Mucosa of rectum (tissue), 2 donors: Measurements from ENCODE around the gene TIMP3.
A peak's percentile ranks its signal among the peaks of the same experiment; 100 is the strongest.
"Not testable (repeated sequence)": the region's sequence is repeated elsewhere in the genome, so short reads cannot be mapped to it uniquely, and the experiment has no call there.

Experiments used
- H3K27ac ChIP-seq, 2 donors: one replicate each; pipeline ENCODE4 v1.7.0; 2013; ENCODE audit warnings: inconsistent platforms in 2 of 2, low read depth in 2 of 2, low read length in 2 of 2
- H3K27me3 ChIP-seq, 2 donors: one replicate each; pipeline ENCODE4 v1.7.0; 2013; ENCODE audit warnings: low read length in 2 of 2; ENCODE audit not compliant: control insufficient read depth in 2 of 2, insufficient read depth in 2 of 2
- H3K36me3 ChIP-seq, 2 donors: one replicate each; pipeline ENCODE4 v1.7.0; 2013; ENCODE audit warnings: low read length in 2 of 2; ENCODE audit not compliant: control insufficient read depth in 2 of 2, insufficient read depth in 2 of 2
- H3K4me1 ChIP-seq, 2 donors: one replicate each; pipeline ENCODE4 v1.7.0; 2013; ENCODE audit warnings: low read length in 2 of 2, mild to moderate bottlenecking in 1 of 2; ENCODE audit not compliant: control insufficient read depth in 2 of 2, insufficient read depth in 2 of 2
- H3K4me3 ChIP-seq, 2 donors: one replicate each; pipeline ENCODE4 v1.7.0; 2013; ENCODE audit warnings: low read length in 2 of 2
- H3K9ac ChIP-seq, 2 donors: one replicate each; pipeline ENCODE4 v1.7.0; 2013; ENCODE audit warnings: low read length in 2 of 2, low read depth in 1 of 2, mild to moderate bottlenecking in 1 of 2
- H3K9me3 ChIP-seq, 2 donors: one replicate each; pipeline ENCODE4 v1.7.0; 2013; ENCODE audit warnings: low read length in 2 of 2; ENCODE audit not compliant: control insufficient read depth in 2 of 2
- donor health status: healthy.
- donor health status: Normal muscosa, but diverticular disease.

Gene TIMP3

DNA sequence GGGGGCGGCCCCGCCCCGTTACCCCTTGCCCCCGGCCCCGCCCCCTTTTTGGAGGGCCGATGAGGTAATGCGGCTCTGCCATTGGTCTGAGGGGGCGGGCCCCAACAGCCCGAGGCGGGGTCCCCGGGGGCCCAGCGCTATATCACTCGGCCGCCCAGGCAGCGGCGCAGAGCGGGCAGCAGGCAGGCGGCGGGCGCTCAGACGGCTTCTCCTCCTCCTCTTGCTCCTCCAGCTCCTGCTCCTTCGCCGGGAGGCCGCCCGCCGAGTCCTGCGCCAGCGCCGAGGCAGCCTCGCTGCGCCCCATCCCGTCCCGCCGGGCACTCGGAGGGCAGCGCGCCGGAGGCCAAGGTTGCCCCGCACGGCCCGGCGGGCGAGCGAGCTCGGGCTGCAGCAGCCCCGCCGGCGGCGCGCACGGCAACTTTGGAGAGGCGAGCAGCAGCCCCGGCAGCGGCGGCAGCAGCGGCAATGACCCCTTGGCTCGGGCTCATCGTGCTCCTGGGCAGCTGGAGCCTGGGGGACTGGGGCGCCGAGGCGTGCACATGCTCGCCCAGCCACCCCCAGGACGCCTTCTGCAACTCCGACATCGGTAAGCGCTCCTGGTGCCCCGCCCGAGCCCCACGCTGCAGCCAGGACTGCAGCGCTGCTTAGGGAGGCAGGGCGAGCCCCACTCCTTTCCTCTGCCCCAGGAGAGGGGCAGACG lies at the start of gene TIMP3:
Gene TIMP3 (plus strand): TSS at position 169 of the 700 bp plus-strand sequence. CDS start 297 bp downstream, at position 466.
- H3K27ac ChIP-seq, result peak within 1 kb of the TSS; percentile 70 to 82
- H3K9ac ChIP-seq, result peak within 1 kb of the TSS; percentile 63 to 69
- peak within 1 kb of the TSS; percentile 60 to 71 for H3K4me3 ChIP-seq
- peaks cover 5 to 8% of the 10 kb centered on the region in 2 donors for H3K4me1 ChIP-seq
- no peaks in the 10 kb centered on the region for H3K36me3 ChIP-seq
- peaks cover 18 to 24% of the 10 kb centered on the region in 2 donors for H3K27me3 ChIP-seq
- no peaks in the 10 kb centered on the region for H3K9me3 ChIP-seq

DNA sequence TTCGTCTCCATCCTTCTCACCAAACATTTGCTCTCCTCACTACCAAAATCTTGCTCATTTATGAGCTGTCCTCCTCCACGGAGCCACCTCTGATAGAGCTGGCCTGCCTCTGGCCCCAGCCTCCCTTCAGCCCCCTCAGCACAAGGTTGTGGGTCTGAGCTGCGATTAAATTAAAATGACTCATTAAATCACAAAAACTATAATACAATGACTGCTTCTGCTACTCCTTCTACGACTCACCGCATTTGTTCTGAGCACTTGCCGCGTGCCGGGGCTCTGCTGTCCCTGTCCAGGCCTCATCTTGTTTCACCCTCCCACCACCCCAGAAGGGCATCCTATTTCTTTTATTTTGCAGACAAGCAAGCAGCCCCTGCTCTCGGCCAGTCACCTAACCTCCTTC lies 49.2 kb upstream of the TIMP3 start:
- Histone ChIP-seq H3K9me3 (no peaks in the 10 kb centered on the region), H3K4me3 (no peak overlapping the region), H3K27ac (no peak overlapping the region), H3K27me3 (no peaks in the 10 kb centered on the region), H3K36me3 (no peaks in the 10 kb centered on the region), H3K4me1 (no peaks in the 10 kb centered on the region), H3K9ac (no peak overlapping the region)

GRCh38 chr22:32752816-32753520 lies 48.5 kb upstream of the TIMP3 start:
- Histone ChIP-seq H3K9ac (no peak overlapping the region), H3K4me1 (no peaks in the 10 kb centered on the region), H3K9me3 (no peaks in the 10 kb centered on the region), H3K4me3 (no peak overlapping the region), H3K27me3 (no peaks in the 10 kb centered on the region), H3K27ac (no peak overlapping the region), H3K36me3 (no peaks in the 10 kb centered on the region)

GRCh38 chr22:32753591-32753990 lies 47.9 kb upstream of the TIMP3 start:
- H3K27ac ChIP-seq, result no peak overlapping the region
- H3K36me3 ChIP-seq, result no peaks in the 10 kb centered on the region
- no peaks in the 10 kb centered on the region for H3K27me3 ChIP-seq
- H3K9ac ChIP-seq, result no peak overlapping the region
- no peaks in the 10 kb centered on the region for H3K4me1 ChIP-seq
- no peaks in the 10 kb centered on the region for H3K9me3 ChIP-seq
- no peak overlapping the region for H3K4me3 ChIP-seq

DNA sequence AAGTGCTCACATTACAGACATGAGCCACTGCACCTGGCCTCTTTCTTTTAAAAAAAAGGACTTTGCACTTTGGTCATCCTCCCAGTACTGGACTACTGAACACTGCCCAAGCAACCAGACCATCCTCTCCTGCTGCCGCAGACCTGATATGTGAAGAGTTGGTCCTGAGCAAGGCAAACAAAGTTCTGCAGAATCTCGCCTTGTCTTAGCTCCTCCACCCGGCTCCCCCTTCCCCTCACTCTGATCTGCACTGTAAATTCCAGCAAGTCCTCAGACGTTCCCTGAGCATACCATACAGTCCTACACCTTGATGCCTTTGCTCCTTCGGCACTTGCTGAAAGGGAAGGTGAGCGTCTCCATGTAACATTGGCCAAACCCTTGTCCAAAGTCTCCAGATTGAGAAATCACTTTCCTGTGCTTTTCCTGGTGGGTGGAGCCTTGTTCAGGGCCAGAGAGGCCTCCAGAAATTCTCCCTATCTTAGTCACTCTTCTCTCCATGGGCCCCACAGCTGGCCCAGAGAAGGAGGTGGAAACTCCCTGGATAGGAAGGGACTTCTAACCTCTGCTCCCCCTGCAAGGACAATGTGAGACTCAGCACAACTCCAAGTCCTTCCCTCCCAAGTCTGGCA lies 47.0 kb upstream of the TIMP3 start:
- H3K9ac ChIP-seq, result no peak overlapping the region
- no peak overlapping the region for H3K27ac ChIP-seq
- no peaks in the 10 kb centered on the region for H3K36me3 ChIP-seq
- no peaks in the 10 kb centered on the region for H3K27me3 ChIP-seq
- H3K4me1 ChIP-seq, result no peaks in the 10 kb centered on the region
- no peak overlapping the region for H3K4me3 ChIP-seq
- no peaks in the 10 kb centered on the region for H3K9me3 ChIP-seq

GRCh38 chr22:32757086-32757762 lies 44.3 kb upstream of the TIMP3 start:
- not testable (repeated sequence) for H3K4me3 ChIP-seq, H3K27ac ChIP-seq, H3K9ac ChIP-seq, H3K4me1 ChIP-seq, H3K9me3 ChIP-seq, H3K36me3 ChIP-seq, H3K27me3 ChIP-seq

- no peaks in the 10 kb centered on the region for H3K27me3 ChIP-seq
- no peaks in the 10 kb centered on the region for H3K9me3 ChIP-seq
- no peaks in the 10 kb centered on the region for H3K36me3 ChIP-seq
- no peaks in the 10 kb centered on the region for H3K4me1 ChIP-seq
- H3K9ac ChIP-seq, result no peak overlapping the region
- no peak overlapping the region for H3K27ac ChIP-seq
- H3K4me3 ChIP-seq, result no peak overlapping the region
These were observed 42.6 kb upstream of the TIMP3 start for GRCh38 chr22:32758866-32759385.

DNA sequence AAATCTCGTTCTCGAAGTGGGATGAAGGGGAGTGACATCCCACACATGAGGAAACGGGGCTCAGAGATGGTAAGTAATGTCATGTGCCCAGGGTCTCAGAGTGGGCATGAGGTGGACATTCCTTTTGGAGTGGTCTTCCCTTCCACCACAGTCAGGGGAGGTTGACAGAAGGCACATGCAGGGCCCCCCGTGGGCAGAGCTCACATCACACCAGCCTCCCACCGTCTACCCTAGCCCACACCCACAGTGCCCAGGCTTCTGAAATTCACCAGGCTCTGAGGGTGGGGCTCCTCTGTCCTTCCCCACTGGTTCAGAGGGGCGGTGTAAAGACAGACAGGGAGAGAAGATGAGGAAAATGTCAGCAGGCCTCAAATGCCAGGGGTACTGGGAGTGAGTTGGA lies 41.1 kb upstream of the TIMP3 start:
- Histone ChIP-seq H3K36me3 (no peaks in the 10 kb centered on the region), H3K4me1 (peaks cover 0 to 3% of the 10 kb centered on the region in 2 donors), H3K4me3 (no peak overlapping the region), H3K9me3 (no peaks in the 10 kb centered on the region), H3K27me3 (no peaks in the 10 kb centered on the region), H3K27ac (peak overlapping the region in 1 of 2 donors; percentile 23), H3K9ac (no peak overlapping the region)

- H3K9me3 ChIP-seq, result no peaks in the 10 kb centered on the region
- H3K27ac ChIP-seq, result peak overlapping the region in 1 of 2 donors; percentile 23
- H3K4me1 ChIP-seq, result peaks cover 0 to 3% of the 10 kb centered on the region in 2 donors
- no peak overlapping the region for H3K4me3 ChIP-seq
- H3K27me3 ChIP-seq, result no peaks in the 10 kb centered on the region
- H3K9ac ChIP-seq, result no peak overlapping the region
- H3K36me3 ChIP-seq, result no peaks in the 10 kb centered on the region
These were observed 40.7 kb upstream of the TIMP3 start for GRCh38 chr22:32760815-32761214.
